NCI-H524 treated with DMSO at 0.1 percent for 48 hours (cell line): ENCODE measurements around the gene MLEC.

Experiments used
- DNase-seq: peaks from one replicate; lab custom pipeline; 2025; lab: John Stamatoyannopoulos, UW

The MLEC gene, protein sequence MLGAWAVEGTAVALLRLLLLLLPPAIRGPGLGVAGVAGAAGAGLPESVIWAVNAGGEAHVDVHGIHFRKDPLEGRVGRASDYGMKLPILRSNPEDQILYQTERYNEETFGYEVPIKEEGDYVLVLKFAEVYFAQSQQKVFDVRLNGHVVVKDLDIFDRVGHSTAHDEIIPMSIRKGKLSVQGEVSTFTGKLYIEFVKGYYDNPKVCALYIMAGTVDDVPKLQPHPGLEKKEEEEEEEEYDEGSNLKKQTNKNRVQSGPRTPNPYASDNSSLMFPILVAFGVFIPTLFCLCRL

GRCh38 chr12:120686690-120687577 is at the start of gene MLEC:
Gene MLEC (plus strand): TSS chr12:120687149. CDS start chr12:120687297, 148 bp downstream.
- DNase-seq: peak; percentile 94

DNA sequence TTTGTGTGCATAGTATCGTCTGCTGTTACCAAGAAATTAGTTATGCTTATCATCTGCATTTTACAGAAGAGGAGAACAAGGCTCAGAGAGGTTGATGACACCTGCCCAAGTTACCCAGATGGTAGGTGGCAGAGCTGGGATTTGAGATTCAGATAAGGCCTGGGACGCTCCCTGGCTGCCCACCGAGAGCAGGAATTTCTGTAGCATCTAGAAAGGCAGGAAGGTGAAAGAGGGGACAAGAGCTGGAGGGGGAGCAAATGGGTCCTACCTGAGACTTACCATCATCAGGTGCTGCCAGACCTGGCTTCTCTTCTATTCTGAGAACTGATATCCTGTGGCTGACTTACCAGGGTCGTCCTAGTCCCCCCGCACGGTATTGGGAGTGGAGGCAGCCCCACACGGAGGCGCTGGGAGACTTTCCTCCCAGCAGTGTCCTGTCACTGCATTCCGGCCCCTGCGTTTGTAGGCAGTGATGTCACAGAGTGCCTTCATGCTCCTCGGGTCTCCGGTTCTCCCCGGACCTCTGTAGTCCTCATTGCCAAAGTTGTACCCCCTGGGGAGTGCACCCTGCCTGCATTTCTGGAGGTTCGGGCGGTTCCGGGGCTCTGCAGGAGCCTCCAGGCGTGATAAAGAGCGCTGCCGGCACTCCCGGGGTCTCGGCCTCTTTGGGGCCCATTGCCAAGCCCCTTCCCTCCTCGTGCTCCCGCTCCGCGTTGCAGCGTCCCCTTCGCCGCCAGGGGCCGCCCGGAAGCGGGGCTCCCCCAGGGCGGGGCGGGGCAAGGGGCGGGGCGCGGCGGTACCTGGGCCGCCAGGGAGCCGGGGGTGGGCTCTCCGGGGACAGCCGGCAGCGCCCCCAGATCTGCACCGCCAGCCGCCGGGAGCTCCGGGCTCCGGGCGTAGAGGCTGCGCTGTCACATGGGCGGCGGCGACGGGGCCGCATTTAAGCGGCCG is 46.9 kb upstream of the MLEC start, which contains the start of gene CABP1:
Gene CABP1 (plus strand): TSS at position 856 of the 951 bp plus-strand sequence. CDS start 60 bp downstream, at position 916.
- DNase-seq: no peak

GRCh38 chr12:120640861-120641833 is 45.8 kb upstream of the MLEC start:
- DNase-seq: no peak

- no peak for DNase-seq
Measured at GRCh38 chr12:120642121-120642520, 44.8 kb upstream of the MLEC start.

DNA sequence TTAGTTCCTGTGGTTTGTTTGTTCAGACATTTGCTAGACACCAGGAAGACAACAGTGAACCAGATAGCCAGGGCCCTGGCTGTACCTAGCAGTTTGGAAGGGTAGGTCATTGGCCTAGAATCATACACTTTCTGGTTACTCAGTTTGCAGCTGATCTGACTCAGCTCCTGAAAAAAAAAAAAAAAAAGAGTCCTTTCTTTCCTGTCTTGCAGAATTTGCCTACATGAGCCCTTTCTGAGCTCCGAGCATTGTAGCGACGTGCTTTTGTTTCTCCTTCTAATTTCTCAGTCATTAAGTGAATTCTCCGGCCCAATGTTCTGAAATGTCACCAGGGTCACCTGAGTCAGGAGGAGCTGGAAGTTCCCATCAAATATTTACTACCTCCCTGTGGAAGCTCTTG is 44.1 kb upstream of the MLEC start:
- no peak for DNase-seq

GRCh38 chr12:120643574-120643973 is 43.4 kb upstream of the MLEC start:
- no peak for DNase-seq

DNA sequence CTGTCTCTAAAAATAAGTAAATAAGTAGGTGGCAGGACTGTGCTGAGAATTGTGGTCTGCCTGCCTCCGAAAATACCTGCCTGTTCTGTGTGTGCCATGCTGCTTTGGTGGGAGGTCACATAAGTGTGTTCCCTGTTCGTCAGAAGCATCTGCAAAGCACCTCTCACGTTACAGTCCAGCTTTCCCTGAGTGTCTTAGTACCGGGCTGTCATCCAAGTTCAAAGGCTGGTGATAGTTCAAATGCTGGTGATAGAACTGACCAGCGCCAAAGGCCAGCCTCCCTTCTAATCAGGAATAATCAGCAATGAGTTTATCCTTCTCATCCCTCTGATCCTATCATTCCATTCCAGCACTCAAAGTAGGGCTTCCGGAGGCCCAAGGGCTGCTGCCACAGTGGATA is 40.9 kb upstream of the MLEC start:
- no peak for DNase-seq

GRCh38 chr12:120647375-120647755 is 39.6 kb upstream of the MLEC start:
- DNase-seq: no peak

- peak; percentile 18 for DNase-seq
Measured at GRCh38 chr12:120649442-120650232, 37.3 kb upstream of the MLEC start.

DNA sequence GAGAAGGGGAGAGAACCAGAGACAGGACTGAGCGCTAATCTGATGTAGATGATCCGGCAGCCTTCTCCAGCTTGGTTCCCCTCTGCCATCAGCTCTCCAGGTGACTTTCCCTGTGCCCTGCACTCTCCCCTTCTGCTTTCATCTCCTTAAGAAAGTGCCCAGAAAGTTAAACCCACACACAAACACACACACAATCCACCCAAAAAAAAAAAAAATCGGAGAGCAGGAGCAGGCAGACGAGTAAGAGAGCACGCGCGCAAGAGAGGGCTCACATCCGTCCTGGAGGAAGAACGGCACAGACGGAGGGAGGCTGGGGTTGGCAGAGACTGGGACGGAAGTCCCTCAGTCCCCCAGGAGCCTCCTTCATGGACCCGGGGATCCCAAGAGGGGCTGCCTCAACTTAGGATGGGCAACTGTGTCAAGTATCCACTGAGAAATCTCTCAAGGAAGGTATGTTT is 36.7 kb upstream of the MLEC start:
- no peak for DNase-seq

GRCh38 chr12:120651821-120652220 is 35.1 kb upstream of the MLEC start:
- no peak for DNase-seq

GRCh38 chr12:120652656-120653435 is 34.1 kb upstream of the MLEC start:
- no peak for DNase-seq

DNA sequence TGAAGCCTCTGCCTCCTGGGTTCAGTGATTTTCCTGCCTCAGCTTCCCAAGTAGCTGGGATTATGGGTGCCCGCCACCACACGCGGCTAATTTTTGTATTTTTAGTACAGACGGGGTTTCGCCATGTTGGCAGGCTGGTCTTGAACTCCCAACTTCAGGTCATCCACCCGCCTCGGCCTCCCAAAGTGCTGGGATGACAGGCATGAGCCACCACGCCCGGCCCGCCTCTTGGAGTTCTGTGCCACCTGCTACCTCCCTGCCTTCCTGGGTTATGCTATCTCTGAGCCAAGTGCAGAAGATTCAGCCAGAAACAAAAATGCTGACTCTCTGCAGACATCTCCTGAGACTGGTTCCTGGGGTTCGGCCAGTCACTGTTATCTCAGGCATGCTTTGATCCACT is 33.3 kb upstream of the MLEC start:
- DNase-seq: no peak

DNA sequence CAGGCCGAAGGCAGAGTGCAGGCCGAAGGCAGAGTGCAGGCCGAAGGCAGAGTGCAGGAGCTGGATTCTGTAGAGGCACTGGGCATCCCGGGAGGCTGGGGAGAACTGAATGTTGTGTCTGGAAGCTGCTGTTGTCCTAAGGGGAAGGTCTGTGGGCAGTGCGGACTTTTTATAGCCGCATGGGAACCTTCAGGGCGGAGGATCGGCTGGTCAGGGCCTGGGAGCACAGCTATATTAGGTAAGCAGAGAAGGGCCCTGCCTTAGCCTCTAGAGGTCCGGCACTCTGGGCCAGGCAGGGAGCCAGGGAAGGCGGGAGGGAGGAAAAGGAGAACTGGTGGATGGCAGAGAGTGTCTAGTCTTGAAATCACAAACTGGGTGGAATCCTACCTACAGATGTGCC is 32.3 kb upstream of the MLEC start:
- no peak for DNase-seq

- no peak for DNase-seq
Measured at GRCh38 chr12:120656008-120656407, 30.9 kb upstream of the MLEC start.

DNA sequence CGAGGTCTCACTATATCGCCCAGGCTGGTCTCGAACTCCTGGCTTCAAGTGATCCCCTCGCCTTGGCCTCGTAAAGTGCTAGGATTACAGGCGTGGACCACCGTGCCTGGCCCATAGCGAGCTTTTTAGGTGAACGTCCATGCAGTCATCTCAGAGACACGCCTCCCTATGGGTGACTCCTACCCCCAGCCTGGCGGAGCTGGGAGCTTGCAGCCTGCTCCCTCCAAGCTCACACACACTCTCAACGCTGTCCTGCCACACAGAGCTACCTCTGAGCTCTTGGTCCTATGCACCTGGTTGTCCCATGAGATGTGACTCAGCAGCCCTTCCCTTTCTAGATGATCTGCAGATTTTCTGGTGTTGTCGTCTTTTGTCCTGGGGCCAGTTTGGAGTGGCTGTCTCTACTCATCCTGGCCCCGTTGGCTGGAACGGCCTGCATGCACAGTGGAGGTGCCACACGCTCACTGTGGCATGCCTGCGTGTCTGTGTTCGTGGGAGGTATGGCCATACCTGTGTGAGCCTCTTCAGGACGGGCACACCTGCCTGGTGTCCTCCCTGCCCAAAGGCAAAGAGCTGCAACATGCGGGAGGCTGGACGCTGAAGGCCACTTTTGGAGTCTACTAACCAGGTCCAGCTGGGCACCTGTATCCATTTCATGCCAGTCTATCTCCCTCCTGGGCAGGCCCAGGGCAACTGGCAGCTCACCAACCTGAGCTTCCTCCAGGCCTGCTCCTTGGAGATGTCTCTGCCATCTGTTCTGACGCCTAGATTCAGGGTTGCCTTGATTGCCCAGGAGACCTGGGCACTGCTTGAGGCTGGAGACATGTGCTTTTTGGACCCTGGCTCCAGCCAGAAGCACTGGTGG is 28.4 kb upstream of the MLEC start:
- DNase-seq: no peak

- no peak for DNase-seq
Measured at GRCh38 chr12:120659151-120659525, 27.8 kb upstream of the MLEC start.

DNA sequence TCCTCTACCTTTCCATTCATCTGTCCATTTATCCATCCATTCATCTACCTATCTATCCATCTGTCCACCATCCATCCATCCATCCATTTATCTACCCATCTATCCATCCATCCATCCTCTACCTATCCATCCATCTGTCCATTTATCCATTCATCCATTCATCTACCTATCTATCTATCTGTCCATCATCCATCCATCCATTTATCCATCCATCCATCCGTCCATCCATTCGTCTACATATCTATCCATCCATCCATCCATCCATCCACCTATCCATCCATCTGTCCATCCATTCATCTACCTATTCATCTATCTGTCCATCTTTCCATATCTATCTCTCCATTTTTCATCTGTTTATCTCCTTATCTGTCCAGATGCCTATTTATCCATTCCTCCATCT is 25.5 kb upstream of the MLEC start:
- no peak for DNase-seq
